Common myeloid progenitor, CD34-positive (primary cell): ENCODE data around the gene ARHGAP26.

Experiments used
- CTCF ChIA-PET: fragments of 350-600 bp; sonication (Branson Sonifier 250); formaldehyde crosslinking; loops from one replicate; lab custom pipeline; 2021; ENCODE audit warnings: antibody characterized with exemption; lab: Charles Lee
- POLR2A ChIA-PET: fragments of 350-600 bp; sonication (Branson Sonifier 250); formaldehyde crosslinking; loops from one replicate; lab custom pipeline; 2021; ENCODE audit warnings: antibody characterized with exemption; lab: Charles Lee
- DNase-seq, 3 donors: peaks; one replicate each; pipeline versions ENCODE4 v3.0.0 to v3.0.0-alpha.2; 2013
- H3K27ac ChIP-seq, 2 experiments: 1 replicate in 1 of 2; 2 replicates in 1 of 2; pipeline ENCODE4 v1.7.0; 2013; ENCODE audit warnings: inconsistent platforms in 2 of 2, low read length in 2 of 2, mild to moderate bottlenecking in 2 of 2, low read depth in 1 of 2, moderate library complexity in 1 of 2; ENCODE audit not compliant: severe bottlenecking in 2 of 2, insufficient read depth in 1 of 2, poor library complexity in 1 of 2
- H3K27me3 ChIP-seq, 5 experiments: replicated peaks in 2 of 5; 1 replicate in 3 of 5; 2 replicates in 2 of 5; pipeline versions ENCODE4 v1.6.1 to v1.7.0; 2013; ENCODE audit warnings: low read length in 4 of 5, mild to moderate bottlenecking in 2 of 5, moderate library complexity in 2 of 5, inconsistent platforms in 1 of 5; ENCODE audit not compliant: insufficient read depth in 5 of 5, control insufficient read depth in 4 of 5
- H3K36me3 ChIP-seq, 4 experiments: 1 replicate in 2 of 4; 2 replicates in 2 of 4; pipeline versions ENCODE4 v1.6.1 to v1.7.0; 2013; ENCODE audit warnings: low read length in 3 of 4, control low read depth in 1 of 4, mild to moderate bottlenecking in 1 of 4; ENCODE audit not compliant: control insufficient read depth in 4 of 4, insufficient read depth in 4 of 4
- H3K4me1 ChIP-seq, 4 experiments: 1 replicate in 3 of 4; 2 replicates in 1 of 4; pipeline versions ENCODE4 v1.6.1 to v1.7.1; 2013; ENCODE audit warnings: low read length in 3 of 4, mild to moderate bottlenecking in 3 of 4, control low read depth in 1 of 4, inconsistent platforms in 1 of 4, moderate library complexity in 1 of 4; ENCODE audit not compliant: control insufficient read depth in 4 of 4, insufficient read depth in 4 of 4; ENCODE audit errors: control extremely low read depth in 1 of 4
- H3K4me3 ChIP-seq, 7 experiments: 1 replicate in 4 of 7; 2 replicates in 3 of 7; pipeline versions ENCODE4 v1.5.1 to v1.7.0; 2013; ENCODE audit warnings: mild to moderate bottlenecking in 7 of 7, low read length in 6 of 7, moderate library complexity in 6 of 7, inconsistent platforms in 2 of 7, low read depth in 2 of 7, control low read depth in 1 of 7; ENCODE audit not compliant: insufficient read depth in 4 of 7, control insufficient read depth in 1 of 7; ENCODE audit errors: extremely low read depth in 1 of 7
- H3K9me3 ChIP-seq, 5 experiments: 1 replicate in 4 of 5; 2 replicates in 1 of 5; pipeline versions ENCODE4 v1.6.1 to v1.7.1; 2013; ENCODE audit warnings: low read length in 4 of 5, mild to moderate bottlenecking in 2 of 5, inconsistent platforms in 1 of 5, low read depth in 1 of 5, moderate library complexity in 1 of 5; ENCODE audit not compliant: control insufficient read depth in 4 of 5, insufficient read depth in 2 of 5; ENCODE audit errors: control extremely low read depth in 1 of 5
- whole genome bisulfite sequencing: methylation state at CpG from one replicate; pipeline ENCODE4 v1.1.5; 2013; ENCODE audit not compliant: insufficient coverage; 5-methylcytosine and 5-hydroxymethylcytosine counted together

ARHGAP26 gene

GRCh38 chr5:142851731-142852130 is 81.6 kb downstream of the ARHGAP26 start:
- Histone ChIP-seq H3K4me3 (no peak overlapping the region), H3K36me3 (no peaks in the 10 kb centered on the region), H3K4me1 (peaks cover 0 to 10% (median 3%) of the 10 kb centered on the region in 4 experiments), H3K9me3 (no peaks in the 10 kb centered on the region), H3K27me3 (no peaks in the 10 kb centered on the region), H3K27ac (no peak overlapping the region)
- CTCF ChIA-PET: interaction anchor here (1.1 to 1.3 kb wide), 2 partner anchors 15 to 135 kb away, joined by 3 to 5 read pairs; no protein-coding TSS in a partner anchor
- 100% methylated on average over 2 of the region's 4 CpGs for WGBS
- DNase-seq: no peak
- POLR2A ChIA-PET: interaction anchor here (0.7 kb wide), 1 partner anchor 704 kb away, joined by 4 read pairs; no protein-coding TSS in a partner anchor

GRCh38 chr5:142852416-142853198 is 82.4 kb downstream of the ARHGAP26 start:
- 89% methylated on average over 7 of the region's 8 CpGs for WGBS
- no peaks in the 10 kb centered on the region for H3K9me3 ChIP-seq
- no peaks in the 10 kb centered on the region for H3K27me3 ChIP-seq
- no peak overlapping the region for H3K27ac ChIP-seq
- CTCF ChIA-PET: interaction anchor here (0.9 to 2.7 kb wide), 10 partner anchors 8 to 139 kb away, joined by 3 to 13 read pairs (median 4); no protein-coding TSS in a partner anchor
- POLR2A ChIA-PET: interaction anchor here (0.7 kb wide), 1 partner anchor 705 kb away, joined by 4 read pairs; no protein-coding TSS in a partner anchor
- DNase-seq: no peak
- H3K4me3 ChIP-seq: no peak overlapping the region
- no peaks in the 10 kb centered on the region for H3K36me3 ChIP-seq
- H3K4me1 ChIP-seq: peaks cover 0 to 3% (median 0%) of the 10 kb centered on the region in 4 experiments

- Histone ChIP-seq H3K9me3 (no peaks in the 10 kb centered on the region), H3K27me3 (no peaks in the 10 kb centered on the region), H3K4me1 (no peaks in the 10 kb centered on the region), H3K27ac (no peak overlapping the region), H3K36me3 (no peaks in the 10 kb centered on the region), H3K4me3 (no peak overlapping the region)
- POLR2A ChIA-PET: no interaction called here
- DNase-seq: no peak
- CTCF ChIA-PET: interaction anchor here (1.0 to 2.7 kb wide), 11 partner anchors 9 to 140 kb away, joined by 3 to 13 read pairs (median 5); partner anchors contain the start of gene ARHGAP26
- WGBS: 100% methylated on average over 2 of the region's 4 CpGs
Measured at GRCh38 chr5:142853682-142854081, 83.5 kb downstream of the ARHGAP26 start.

GRCh38 chr5:142856269-142856782 is 86.1 kb downstream of the ARHGAP26 start:
- Histone ChIP-seq H3K4me1 (peaks cover 0 to 14% (median 7%) of the 10 kb centered on the region in 4 experiments), H3K4me3 (no peak overlapping the region), H3K27me3 (no peaks in the 10 kb centered on the region), H3K9me3 (no peaks in the 10 kb centered on the region), H3K27ac (no peak overlapping the region), H3K36me3 (no peaks in the 10 kb centered on the region)
- WGBS: 88% methylated on average over 3 of the region's 6 CpGs
- DNase-seq: no peak
- ChIA-PET CTCF (no interaction called here), POLR2A (no interaction called here)

GRCh38 chr5:142857405-142857804 is 87.2 kb downstream of the ARHGAP26 start:
- 90% methylated on average over 2 of the region's 4 CpGs for WGBS
- Histone ChIP-seq H3K36me3 (no peaks in the 10 kb centered on the region), H3K9me3 (no peaks in the 10 kb centered on the region), H3K27ac (no peak overlapping the region), H3K4me1 (peaks cover 0 to 18% (median 8%) of the 10 kb centered on the region in 4 experiments), H3K27me3 (no peaks in the 10 kb centered on the region), H3K4me3 (no peak overlapping the region)
- no peak for DNase-seq
- ChIA-PET POLR2A (no interaction called here), CTCF (interaction anchor here (0.7 to 1.0 kb wide), 2 partner anchors 10 kb away, joined by 3 read pairs; no protein-coding TSS in a partner anchor)

GRCh38 chr5:142859037-142859436 is 88.9 kb downstream of the ARHGAP26 start:
- DNase-seq: no peak
- 100% methylated on average over 2 of the region's 2 CpGs for WGBS
- no peak overlapping the region for H3K4me3 ChIP-seq
- H3K27me3 ChIP-seq: no peaks in the 10 kb centered on the region
- H3K36me3 ChIP-seq: no peaks in the 10 kb centered on the region
- H3K27ac ChIP-seq: no peak overlapping the region
- ChIA-PET CTCF (interaction anchor here (0.9 to 2.4 kb wide), 5 partner anchors 11 to 110 kb away, joined by 3 to 11 read pairs (median 6); no protein-coding TSS in a partner anchor), POLR2A (no interaction called here)
- H3K4me1 ChIP-seq: peaks cover 0 to 18% (median 8%) of the 10 kb centered on the region in 4 experiments
- H3K9me3 ChIP-seq: no peaks in the 10 kb centered on the region
